HFF-Myc (cell line): ENCODE data around the gene GSTM2.
"Not testable (repeated sequence)": the region's sequence is repeated elsewhere in the genome, so short reads cannot be mapped to it uniquely, and the experiment has no call there.

Experiments used
- DNase-seq: peaks from one replicate; pipeline ENCODE4 v3.0.0-alpha.2; 2011; ENCODE audit warnings: low read depth; ENCODE audit errors: extremely low read depth
- H3K4me3 ChIP-seq: replicated peaks from 2 replicates; pipeline ENCODE4 v1.5.1; 2011; ENCODE audit warnings: low read depth, mild to moderate bottlenecking, control low read depth, low read length
- CTCF ChIP-seq: IDR thresholded peaks from 2 replicates; pipeline ENCODE4 v1.5.1; 2012; ENCODE audit warnings: mild to moderate bottlenecking, low read depth, low read length, control low read depth; ENCODE audit errors: missing control alignments

Gene GSTM2

DNA sequence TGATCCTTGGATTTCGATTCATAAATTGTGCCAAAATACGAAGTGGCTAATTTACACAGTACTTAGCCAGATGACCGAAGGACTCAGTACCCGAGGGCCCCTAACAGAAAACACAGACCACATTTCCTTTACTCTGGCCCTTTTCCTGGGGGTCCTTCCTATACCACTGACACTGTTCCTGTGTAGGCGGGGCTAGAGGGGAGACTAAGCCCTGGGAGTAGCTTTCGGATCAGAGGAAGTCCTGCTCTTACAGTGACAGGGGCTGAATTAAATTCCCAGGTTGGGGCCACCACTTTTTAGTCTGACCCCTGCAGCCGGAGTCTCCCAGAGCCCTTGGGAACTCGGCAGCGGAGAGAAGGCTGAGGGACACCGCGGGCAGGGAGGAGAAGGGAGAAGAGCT, 19.3 kb downstream of the GSTM2 start:
- DNase-seq, H3K4me3 ChIP-seq: not testable (repeated sequence)

DNA sequence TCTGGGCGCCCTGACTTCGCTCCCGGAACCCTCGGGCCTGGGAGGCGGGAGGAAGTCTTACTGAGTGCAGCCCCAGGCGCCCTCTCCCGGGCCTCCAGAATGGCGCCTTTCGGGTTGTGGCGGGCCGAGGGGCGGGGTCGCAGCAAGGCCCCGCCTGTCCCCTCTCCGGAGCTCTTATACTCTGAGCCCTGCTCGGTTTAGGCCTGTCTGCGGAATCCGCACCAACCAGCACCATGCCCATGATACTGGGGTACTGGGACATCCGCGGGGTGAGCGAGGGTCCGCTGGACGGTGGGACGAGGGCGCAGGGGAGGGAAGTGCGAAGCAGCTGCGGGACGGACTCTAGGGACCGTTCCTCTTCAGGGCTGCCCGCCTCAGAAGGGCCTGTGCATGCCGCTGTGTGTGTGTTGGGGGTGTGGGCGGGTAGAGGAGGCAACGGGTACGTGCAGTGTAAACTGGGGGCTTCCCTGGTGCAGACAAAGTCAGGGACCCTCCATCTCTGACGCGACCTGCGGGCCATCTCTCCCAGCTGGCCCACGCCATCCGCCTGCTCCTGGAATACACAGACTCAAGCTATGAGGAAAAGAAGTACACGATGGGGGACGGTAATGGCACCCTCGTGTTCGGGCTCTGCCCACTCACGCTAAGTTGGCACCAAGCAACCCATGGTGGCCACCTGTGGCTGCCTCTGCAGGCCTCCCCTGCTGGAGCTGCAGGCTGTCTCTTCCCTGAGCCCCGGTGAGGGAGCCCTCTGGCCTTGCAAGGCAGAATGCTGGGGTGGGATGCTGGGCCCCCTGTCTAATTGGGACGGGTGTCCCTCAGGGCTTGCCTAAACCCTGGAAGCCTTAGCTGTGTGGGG, 20.0 kb downstream of the GSTM2 start, which contains the start of gene GSTM1:
Gene GSTM1 (plus strand): TSS at position 177 of the 859 bp plus-strand sequence. CDS start 57 bp downstream, at position 234.
- no peak within 1 kb of the TSS for H3K4me3 ChIP-seq
- TF ChIP-seq CTCF: no peak
- DNase-seq: no peak

GRCh38 chr1:109689844-109690405, 22.1 kb downstream of the GSTM2 start:
- DNase-seq: no peak
- H3K4me3 ChIP-seq: no peak overlapping the region
- no peak for TF ChIP-seq CTCF

DNA sequence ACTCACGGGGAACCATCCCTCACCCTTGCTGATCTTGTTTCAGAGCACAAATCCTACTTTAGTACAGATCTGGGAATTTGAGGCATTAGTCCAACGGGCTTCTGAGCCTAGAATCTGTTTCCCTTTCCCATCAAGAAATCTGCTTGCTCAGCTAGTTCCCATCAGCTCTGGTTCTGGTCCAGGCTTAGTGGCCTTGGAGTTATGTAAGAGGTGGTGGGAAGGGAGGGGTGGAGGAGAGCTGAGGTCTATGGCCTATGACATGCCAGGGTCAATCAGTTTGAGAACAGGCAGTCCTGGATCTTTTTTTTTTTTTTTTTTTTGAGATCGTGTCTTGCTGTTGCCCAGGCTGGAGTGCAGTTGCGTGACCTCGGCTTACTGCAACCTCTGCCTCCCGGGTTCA, 23.9 kb downstream of the GSTM2 start:
- no peak for DNase-seq
- no peak for TF ChIP-seq CTCF
- no peak overlapping the region for H3K4me3 ChIP-seq

DNA sequence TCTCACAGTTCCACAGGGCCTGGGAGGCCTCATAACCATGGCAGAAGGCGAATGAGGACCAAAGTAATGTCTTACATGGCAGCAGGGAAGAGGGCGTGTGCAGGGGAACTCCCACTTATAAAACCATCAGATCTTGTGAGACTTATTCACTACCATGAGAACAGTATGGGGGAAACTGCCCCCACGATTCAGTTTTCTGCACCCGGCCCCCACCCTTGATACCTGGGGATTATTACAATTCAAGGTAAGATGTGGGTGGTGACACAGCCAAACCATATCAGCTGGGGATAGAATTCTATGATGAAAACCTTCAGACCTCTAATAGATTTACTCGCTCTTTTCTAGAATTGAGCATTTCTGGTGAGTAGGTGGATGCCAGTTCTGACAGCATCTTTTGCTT, 26.5 kb downstream of the GSTM2 start:
- DNase-seq, H3K4me3 ChIP-seq: not testable (repeated sequence)

DNA sequence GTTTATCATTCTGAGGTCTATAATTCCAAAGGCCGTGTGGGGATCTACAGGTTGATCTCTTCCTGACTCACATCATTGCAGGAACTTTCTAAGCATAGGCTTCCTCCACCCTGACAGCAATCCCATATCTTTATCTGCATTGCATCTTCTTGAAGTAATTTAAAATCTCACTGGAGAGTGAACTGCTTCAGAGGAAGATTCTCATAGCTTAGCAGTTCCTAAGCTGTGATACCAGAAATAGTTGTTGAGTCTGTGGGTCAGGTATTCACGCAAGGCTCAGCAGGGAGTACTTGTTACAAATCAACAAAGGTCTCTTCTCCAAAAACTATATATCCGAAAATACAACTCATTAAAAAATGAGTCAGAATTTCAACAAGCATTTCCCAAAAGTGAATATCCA, 27.3 kb downstream of the GSTM2 start:
- DNase-seq, H3K4me3 ChIP-seq: not testable (repeated sequence)

DNA sequence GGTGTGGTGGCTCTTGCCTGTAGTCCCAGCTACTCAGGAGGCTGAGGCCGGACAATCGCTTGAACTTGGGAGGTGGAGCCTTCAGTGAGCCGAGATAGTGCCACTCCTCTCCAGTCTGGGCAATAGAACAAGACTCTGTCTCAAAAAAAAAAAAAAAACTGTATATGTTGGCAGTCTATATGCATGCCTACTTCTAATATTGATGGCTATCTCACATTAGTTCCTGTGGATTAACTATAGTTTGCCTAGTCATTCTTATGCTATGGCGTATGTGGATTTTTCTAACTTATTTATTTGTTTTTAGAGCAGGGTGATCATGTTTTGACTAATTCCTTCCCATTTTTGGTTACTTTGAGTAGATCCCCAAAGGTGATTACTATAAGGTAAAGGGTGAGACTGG, 29.2 kb downstream of the GSTM2 start:
- no peak for TF ChIP-seq CTCF
- DNase-seq: no peak
- H3K4me3 ChIP-seq: no peak overlapping the region

DNA sequence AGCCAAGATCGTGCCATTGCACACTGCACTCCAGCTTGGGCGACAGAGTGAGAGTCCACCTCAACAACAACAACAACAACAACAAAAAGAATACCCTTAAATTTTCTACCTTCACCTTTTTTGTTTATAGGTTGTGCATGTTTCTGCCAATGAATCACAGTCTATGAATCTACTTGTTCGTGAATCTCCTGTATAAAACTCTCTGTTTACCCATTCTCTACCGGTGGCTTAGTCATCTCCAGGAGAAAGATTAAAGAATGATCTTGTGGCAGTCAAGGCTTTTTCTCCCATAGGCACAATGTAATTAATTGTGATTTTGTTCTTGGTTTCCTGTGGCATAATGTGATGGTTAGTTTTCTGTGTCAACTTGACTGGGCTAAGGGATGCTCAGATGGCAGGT, 30.0 kb downstream of the GSTM2 start:
- not testable (repeated sequence) for DNase-seq

DNA sequence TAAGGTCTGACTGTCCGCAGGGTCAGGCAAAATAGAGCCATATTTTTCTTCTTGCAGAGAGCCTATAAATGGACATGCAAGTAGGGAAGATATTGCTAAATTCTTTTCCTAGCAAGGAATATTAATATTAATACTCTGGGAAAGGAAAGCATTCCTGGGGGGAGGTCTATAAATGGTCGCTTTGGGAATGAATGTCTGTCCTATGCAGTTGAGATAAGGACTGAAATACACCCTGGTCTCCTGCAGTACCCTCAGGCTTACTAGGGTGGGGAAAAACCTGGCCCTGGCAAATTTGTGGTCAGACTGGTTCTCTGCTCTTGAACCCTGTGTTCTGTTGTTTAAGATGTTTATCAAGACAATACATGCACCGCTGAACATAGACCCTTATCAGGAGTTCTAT, 35.1 kb downstream of the GSTM2 start:
- not testable (repeated sequence) for H3K4me3 ChIP-seq, DNase-seq

More for the DNA sequence above, 30.0 kb downstream of the GSTM2 start:
- H3K4me3 ChIP-seq: not testable (repeated sequence)
